Stimulated activated CD4-positive, alpha-beta T cell treated with anti-CD3 and anti-CD28 coated beads, Interleukin-1b, Interleukin-23, amount 100 ng/mL, for 1 hour (primary cell): ENCODE results near the gene PDSS2.
"Not testable (repeated sequence)": the region's sequence is repeated elsewhere in the genome, so short reads cannot be mapped to it uniquely, and the experiment has no call there.

Experiments used
- DNase-seq, 2 donors: peaks; one replicate each; pipeline ENCODE4 v3.0.0-alpha.2; 2020; ENCODE audit warnings: low read depth in 2 of 2

The PDSS2 gene

DNA sequence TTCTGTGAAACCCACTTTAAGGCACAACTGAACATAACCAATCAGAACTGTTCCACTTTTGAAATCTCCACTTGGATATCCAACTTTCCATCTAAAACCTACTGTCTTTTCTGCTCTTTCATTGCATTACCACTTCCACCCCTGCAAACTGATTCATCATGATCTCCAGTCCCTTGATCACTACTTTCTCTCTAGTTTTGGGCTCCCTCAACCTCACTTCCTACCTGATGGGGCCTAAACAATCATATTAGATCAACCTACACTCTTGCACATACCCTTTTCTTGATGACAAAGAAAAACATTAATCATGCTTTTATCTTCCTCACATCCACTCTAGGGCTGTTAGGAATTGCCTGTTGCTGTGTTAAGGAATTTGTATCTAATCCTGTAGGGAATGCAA is 137.6 kb downstream of the PDSS2 start:
- DNase-seq = no peak

GRCh38 chr6:107319906-107320530 is 139.3 kb downstream of the PDSS2 start:
- DNase-seq = no peak

DNA sequence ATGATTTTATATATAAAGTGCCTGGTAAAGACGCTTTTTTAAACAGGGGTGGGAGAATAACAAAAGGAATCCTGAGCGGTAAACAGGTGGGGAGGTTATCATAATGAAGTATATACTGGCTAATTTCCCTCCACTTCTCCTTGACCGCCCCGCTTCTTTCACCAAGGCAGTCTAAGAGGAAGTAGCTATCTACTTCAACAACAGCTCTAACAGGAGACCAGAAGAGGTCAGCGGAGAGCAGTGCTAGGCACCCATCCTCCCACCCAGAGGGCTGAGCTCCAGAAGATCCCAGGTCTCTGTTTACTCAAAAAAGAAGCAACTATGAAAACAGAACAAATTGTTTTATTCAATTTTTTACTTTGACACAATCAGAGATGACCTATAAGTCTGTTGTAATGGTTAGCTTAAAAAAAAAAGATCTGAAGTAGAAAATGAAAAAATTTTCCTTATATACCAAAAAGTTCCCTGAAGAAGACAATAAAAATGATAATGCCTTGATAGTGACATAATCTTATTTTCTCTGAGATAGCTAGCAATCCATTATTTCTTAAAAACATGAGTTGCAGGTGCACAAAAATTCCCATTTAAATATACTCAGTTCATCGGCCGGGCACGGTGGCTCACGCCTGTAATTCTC is 141.1 kb downstream of the PDSS2 start:
- no peak for DNase-seq

- DNase-seq = no peak
Measured at GRCh38 chr6:107315114-107315513, 144.2 kb downstream of the PDSS2 start.

DNA sequence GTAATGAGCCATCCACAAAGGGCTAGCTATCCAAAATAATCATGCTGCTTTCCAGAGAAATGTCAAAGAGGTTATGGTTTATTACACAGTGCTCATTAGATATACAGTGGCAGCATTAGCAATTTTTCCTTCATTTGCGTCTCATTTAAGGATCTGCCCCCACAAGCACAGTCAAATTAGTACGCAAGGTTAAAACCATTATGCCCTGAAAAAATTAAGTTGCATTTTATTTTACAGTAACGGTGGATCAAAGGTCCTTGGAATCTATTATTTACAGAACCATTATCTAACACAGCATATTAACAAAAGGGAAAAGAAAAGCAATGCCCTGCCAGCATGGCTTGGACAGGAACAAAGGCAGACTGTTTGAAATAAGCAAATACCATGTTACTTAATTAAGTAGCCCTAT is 144.8 kb downstream of the PDSS2 start:
- no peak for DNase-seq

- no peak for DNase-seq
Measured at GRCh38 chr6:107313776-107314175, 145.6 kb downstream of the PDSS2 start.

- no peak for DNase-seq
Measured at GRCh38 chr6:107310362-107310761, 149.0 kb downstream of the PDSS2 start.

GRCh38 chr6:107308677-107309076 is 150.7 kb downstream of the PDSS2 start:
- DNase-seq = no peak

DNA sequence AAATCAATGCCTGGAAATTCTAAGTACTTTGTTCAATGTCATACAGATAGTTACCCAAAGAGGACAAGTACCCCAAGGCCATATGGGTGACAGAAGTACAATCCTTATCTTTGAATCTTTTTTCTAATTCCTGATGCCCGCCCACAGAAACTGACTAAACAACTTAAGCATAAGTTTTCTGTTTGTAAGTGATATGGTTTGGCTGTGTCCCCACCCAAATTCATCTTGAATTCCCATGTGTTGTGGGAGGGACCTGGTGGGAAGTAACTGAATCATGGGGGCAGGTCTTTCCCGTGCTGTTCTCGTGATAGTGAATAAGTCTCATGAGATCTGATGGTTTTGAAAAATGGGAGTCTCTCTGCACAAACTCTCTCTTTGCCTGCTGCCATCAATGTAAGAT is 153.4 kb downstream of the PDSS2 start:
- DNase-seq = not testable (repeated sequence)

DNA sequence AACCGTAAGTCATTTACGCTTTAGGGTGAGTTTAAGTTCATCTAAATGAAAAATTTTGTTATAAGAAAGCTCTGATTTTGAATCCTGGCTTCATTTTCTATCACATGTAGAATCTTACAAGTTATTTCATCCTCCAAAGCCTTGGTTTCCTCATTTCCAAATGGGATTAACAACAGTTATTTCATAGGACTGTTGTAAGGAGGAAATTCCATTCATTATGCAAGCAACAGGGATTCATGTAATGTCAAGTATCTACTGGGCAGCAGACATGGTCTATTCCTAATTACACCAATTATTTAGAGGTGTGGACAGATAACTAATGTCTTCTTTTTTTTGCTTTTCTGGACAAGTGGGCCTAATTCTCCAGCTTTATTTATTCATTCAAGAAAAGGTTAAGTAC is 154.0 kb downstream of the PDSS2 start:
- no peak for DNase-seq

- no peak for DNase-seq
Measured at GRCh38 chr6:107304421-107305025, 154.8 kb downstream of the PDSS2 start.

- DNase-seq = no peak
Measured at GRCh38 chr6:107293350-107293749, 166.0 kb downstream of the PDSS2 start.

GRCh38 chr6:107292715-107293271 is 166.6 kb downstream of the PDSS2 start:
- no peak for DNase-seq

- no peak for DNase-seq
Measured at GRCh38 chr6:107290491-107290890, 168.9 kb downstream of the PDSS2 start.

DNA sequence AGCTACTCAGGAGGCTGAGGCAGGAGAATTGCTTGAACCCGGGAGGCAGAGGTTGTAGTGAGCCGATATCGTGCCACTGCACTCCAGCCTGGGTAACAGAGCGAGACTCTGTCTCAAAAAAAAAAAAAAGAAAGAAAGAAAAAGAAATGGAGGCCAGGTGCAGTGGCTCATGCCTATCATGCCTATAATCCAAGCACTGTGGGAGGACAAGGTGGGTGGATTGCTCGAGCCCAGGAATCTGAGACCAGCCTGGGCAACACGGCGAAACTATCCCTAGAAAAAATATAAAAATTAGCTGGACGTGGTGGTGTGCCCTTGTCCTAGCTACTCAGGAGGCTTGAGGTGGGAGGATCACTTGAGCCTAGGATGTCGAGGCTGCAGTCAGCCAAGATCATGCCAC is 170.1 kb downstream of the PDSS2 start:
- DNase-seq = not testable (repeated sequence)

DNA sequence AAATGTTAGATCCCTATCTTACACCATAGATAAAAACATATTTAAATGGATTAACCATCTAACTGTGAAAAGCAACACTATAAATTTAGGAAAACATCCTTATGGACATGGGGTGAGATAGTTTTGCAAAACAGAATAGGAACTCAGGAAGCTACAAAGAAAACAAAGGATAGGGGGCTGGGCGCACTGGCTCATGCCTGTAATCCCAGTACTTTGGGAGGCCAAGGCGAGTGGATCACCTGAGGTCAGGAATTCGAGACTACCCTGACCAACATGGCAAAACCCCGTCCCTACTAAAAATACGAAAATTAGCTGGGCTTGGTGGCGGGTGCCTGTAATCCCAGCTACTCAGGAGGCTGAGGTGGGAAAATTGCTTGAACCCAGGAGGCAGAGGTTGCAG is 173.7 kb downstream of the PDSS2 start:
- not testable (repeated sequence) for DNase-seq

DNA sequence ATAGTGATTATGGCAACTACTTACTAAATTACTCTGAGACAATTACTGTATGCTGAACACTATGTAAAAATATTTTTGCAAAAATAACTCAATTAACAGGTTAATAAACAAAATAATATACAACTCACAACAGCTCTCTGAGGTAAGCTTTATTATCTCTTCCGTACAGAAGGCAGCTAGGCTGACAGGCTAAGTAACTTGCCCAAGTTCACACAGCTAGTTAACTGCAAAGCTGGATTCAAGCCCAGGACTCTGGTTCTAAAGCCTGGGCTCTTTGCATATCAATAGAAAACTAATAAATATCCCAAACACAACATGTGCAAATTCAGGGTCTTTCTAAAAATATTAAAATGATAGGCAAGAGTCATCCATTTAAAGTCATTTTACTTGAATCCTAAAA is 174.6 kb downstream of the PDSS2 start:
- DNase-seq = no peak

- no peak for DNase-seq
Measured at GRCh38 chr6:107280791-107281190, 178.6 kb downstream of the PDSS2 start.

GRCh38 chr6:107280001-107280400 is 179.4 kb downstream of the PDSS2 start:
- DNase-seq = not testable (repeated sequence)

GRCh38 chr6:107275330-107275865 is 184.0 kb downstream of the PDSS2 start:
- DNase-seq = no peak

- DNase-seq = no peak
Measured at GRCh38 chr6:107274288-107274687, 185.1 kb downstream of the PDSS2 start.

DNA sequence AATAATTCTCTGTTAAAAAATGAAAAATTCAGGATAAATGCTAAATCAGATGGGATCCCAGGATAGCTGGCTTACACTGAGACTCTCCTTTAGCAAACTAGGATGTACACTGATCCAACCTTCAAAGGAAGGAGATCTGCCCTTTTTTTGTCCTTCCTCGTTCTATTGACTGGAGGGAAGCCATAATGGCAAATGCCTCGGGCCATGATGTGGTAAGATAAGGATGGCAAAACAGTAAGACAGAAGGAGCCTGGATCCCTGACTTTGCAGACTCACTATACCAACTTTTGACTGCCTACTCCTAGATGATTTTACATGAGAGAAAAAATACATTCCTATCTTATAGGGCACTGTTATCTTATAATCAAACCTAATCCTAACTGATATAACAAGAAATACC is 187.1 kb downstream of the PDSS2 start:
- no peak for DNase-seq
